SHP77 treated with DMSO at 0.1 percent for 48 hours (cell line): ENCODE data around the gene NSA2.

ENCODE experiments used
- DNase-seq: peaks from one replicate; lab custom pipeline; 2025; lab: John Stamatoyannopoulos, UW

Gene NSA2

GRCh38 chr5:74816875-74817274 lies 49.8 kb downstream of the NSA2 start:
- no peak for DNase-seq

DNA sequence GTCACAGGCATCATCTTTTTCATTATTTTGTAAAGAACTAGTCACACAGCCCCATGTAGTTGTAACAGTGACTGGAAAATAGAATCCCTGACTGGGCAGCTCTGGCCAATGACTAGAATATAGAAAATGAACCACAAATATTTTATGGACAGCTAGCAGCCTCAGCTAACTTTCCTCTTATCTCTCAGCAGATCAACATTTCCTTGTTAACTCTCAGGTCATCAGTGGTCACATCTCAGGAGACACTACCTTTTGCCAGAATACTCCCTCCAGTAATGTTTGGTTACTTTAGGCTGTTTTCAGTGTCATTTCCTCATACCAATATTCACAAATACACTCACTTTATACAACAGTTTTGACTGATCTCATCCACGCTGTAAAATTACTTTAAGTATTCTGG lies 55.2 kb downstream of the NSA2 start:
- no peak for DNase-seq

- no peak for DNase-seq
Measured at GRCh38 chr5:74829413-74829812, 62.4 kb downstream of the NSA2 start.
